ENCODE results near the gene UGT1A8. TPM values are rescaled to one million over a fixed set of nuclear protein-coding genes. Genes with fewer than 3 reads are reported as not detected.
"Not testable (repeated sequence)": the region's sequence is repeated elsewhere in the genome, so short reads cannot be mapped to it uniquely, and the experiment has no call there.

UGT1A8 gene
- not detected in 2 replicates for total RNA-seq

GRCh38 chr2:233617476-233617875, at the start of gene UGT1A8:
Gene UGT1A8 (plus strand): TSS chr2:233617633. CDS start chr2:233617708, 75 bp downstream.
- DNase-seq; intact Hi-C loops (cut with micrococcal nuclease); H3K36me3 Mint-ChIP-seq (ENCODE audit: low read depth); H3K4me3 Mint-ChIP-seq; H3K27ac Mint-ChIP-seq; H3K4me1 Mint-ChIP-seq: not testable (repeated sequence)
- Mint-ChIP-seq H3K9me3 (peaks cover 25% of the 10 kb centered on the region), H3K27me3 (peaks cover 17% of the 10 kb centered on the region)

DNA sequence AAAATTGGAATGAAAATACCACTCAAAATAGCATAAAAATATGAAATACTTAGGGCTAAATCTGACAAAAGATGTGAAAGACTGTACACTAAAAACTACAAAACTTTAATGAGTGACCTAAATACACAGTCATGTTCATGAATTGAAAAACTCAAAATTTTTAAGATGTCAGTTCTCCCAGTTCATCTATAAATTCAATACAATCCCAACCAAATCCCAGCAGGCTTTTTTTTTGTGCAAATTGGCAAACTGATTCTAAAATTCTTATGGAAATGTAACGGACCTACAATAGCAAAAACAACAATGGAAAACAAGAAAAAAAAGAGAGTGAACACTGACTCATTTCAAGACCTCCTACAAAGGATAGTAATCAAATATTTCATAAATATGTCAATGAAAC, 46.4 kb upstream of the UGT1A8 start:
- H3K27me3 Mint-ChIP-seq: peaks cover 41% of the 10 kb centered on the region
- intact Hi-C loops (cut with micrococcal nuclease): no loop called here
- H3K27ac Mint-ChIP-seq: no peak overlapping the region

GRCh38 chr2:233571462-233571861, 46.0 kb upstream of the UGT1A8 start:
- peaks cover 41% of the 10 kb centered on the region for H3K27me3 Mint-ChIP-seq
- H3K4me3 Mint-ChIP-seq: no peak overlapping the region
- H3K9me3 Mint-ChIP-seq: no peaks in the 10 kb centered on the region
- no peak for DNase-seq
- H3K27ac Mint-ChIP-seq: no peak overlapping the region
- H3K4me1 Mint-ChIP-seq: peaks cover 2% of the 10 kb centered on the region
- H3K36me3 Mint-ChIP-seq (ENCODE audit: low read depth): no peaks in the 10 kb centered on the region
- intact Hi-C loops (cut with micrococcal nuclease): no loop called here

More for the DNA sequence above, 46.4 kb upstream of the UGT1A8 start:
- DNase-seq: no peak
- Mint-ChIP-seq H3K4me1 (peaks cover 2% of the 10 kb centered on the region), H3K4me3 (no peak overlapping the region), H3K9me3 (no peaks in the 10 kb centered on the region), H3K36me3 (ENCODE audit: low read depth) (no peaks in the 10 kb centered on the region)

DNA sequence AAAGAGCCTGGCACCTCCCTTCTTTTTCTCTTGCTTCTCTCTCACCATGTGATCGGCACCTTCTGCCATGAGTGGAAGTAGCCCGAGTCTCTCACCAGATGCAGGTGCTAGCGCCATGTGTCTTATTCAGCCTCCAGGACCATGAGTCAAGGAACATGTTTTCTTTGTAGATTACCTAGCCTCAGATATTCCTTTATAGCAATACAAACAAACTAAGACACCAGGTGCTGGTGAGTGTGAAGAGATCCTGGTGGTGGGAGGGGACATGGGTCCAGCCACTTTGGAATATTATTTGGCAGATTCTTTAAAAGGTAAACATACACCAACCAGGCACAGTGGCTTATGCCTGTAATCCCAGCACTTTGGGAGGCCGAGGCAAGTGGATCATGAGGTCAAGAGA, 45.0 kb upstream of the UGT1A8 start:
- DNase-seq: peak; percentile 33
- Mint-ChIP-seq H3K27ac (no peak overlapping the region), H3K27me3 (peaks cover 48% of the 10 kb centered on the region), H3K36me3 (ENCODE audit: low read depth) (no peaks in the 10 kb centered on the region), H3K4me1 (peaks cover 2% of the 10 kb centered on the region), H3K9me3 (peaks cover 5% of the 10 kb centered on the region), H3K4me3 (no peak overlapping the region)
- intact Hi-C loops (cut with micrococcal nuclease): no loop called here

DNA sequence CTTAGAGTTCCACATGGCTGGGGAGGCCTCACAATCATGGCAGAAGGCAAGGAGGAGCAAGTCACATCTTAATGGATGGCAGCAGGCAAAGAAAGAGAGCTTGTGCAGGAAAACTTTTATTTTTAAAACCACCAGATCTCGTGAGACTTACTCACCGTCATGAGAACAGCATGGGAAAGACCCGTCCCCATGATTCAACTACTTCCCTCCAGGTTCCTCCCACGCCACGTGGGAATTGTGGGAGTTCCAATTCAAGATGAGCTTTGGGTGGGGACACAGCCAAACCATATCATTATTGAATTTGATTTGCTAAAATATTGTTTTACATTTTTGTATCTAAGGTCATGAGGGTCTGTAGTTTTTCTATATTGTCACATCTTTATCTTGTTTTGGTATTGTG, 40.1 kb upstream of the UGT1A8 start:
- H3K36me3 Mint-ChIP-seq (ENCODE audit: low read depth); H3K4me3 Mint-ChIP-seq; intact Hi-C loops (cut with micrococcal nuclease); H3K27ac Mint-ChIP-seq; H3K4me1 Mint-ChIP-seq; H3K9me3 Mint-ChIP-seq: not testable (repeated sequence)
- H3K27me3 Mint-ChIP-seq: peaks cover 21% of the 10 kb centered on the region
- peak; percentile 36 for DNase-seq

- intact Hi-C loops (cut with micrococcal nuclease); H3K9me3 Mint-ChIP-seq; H3K27ac Mint-ChIP-seq; H3K4me3 Mint-ChIP-seq; H3K36me3 Mint-ChIP-seq (ENCODE audit: low read depth); H3K4me1 Mint-ChIP-seq: not testable (repeated sequence)
- DNase-seq: peak; percentile 33
- peaks cover 18% of the 10 kb centered on the region for H3K27me3 Mint-ChIP-seq
These were observed 34.0 kb upstream of the UGT1A8 start for GRCh38 chr2:233583217-233583965.

GRCh38 chr2:233584210-233584609, 33.2 kb upstream of the UGT1A8 start:
- peaks cover 21% of the 10 kb centered on the region for H3K27me3 Mint-ChIP-seq
- no peak overlapping the region for H3K4me3 Mint-ChIP-seq
- no peaks in the 10 kb centered on the region for H3K4me1 Mint-ChIP-seq
- no peak for DNase-seq
- intact Hi-C loops (cut with micrococcal nuclease): no loop called here
- no peaks in the 10 kb centered on the region for H3K36me3 Mint-ChIP-seq (ENCODE audit: low read depth)
- no peak overlapping the region for H3K27ac Mint-ChIP-seq
- peaks cover 6% of the 10 kb centered on the region for H3K9me3 Mint-ChIP-seq

- intact Hi-C loops (cut with micrococcal nuclease): no loop called here
- Mint-ChIP-seq H3K4me1 (no peaks in the 10 kb centered on the region), H3K4me3 (no peak overlapping the region), H3K9me3 (peaks cover 6% of the 10 kb centered on the region), H3K27me3 (peaks cover 24% of the 10 kb centered on the region), H3K36me3 (ENCODE audit: low read depth) (no peaks in the 10 kb centered on the region), H3K27ac (no peak overlapping the region)
- no peak for DNase-seq
These were observed 29.0 kb upstream of the UGT1A8 start for GRCh38 chr2:233588400-233588799.

DNA sequence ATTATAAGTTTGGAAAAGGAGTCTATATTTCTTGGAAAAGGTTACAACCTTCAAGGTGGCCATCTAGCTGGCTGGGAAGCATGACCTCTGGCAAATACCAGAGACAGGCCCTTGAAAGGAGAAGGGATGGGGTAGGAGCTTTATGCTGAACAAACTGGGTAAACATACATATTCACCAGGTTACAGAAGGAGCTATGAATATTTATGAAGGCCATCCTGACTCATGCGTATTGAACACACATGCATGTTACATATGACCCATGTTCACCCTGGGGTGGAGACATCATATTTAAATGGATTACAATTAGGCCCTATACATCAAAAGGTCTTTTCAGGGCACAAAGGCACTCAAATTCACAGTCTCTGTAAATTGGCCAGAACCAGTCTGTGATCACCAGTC, 24.7 kb upstream of the UGT1A8 start:
- H3K4me3 Mint-ChIP-seq; H3K36me3 Mint-ChIP-seq (ENCODE audit: low read depth); intact Hi-C loops (cut with micrococcal nuclease); H3K4me1 Mint-ChIP-seq; H3K9me3 Mint-ChIP-seq; H3K27me3 Mint-ChIP-seq; H3K27ac Mint-ChIP-seq; DNase-seq: not testable (repeated sequence)

- H3K27ac Mint-ChIP-seq: no peak overlapping the region
- H3K36me3 Mint-ChIP-seq (ENCODE audit: low read depth): no peaks in the 10 kb centered on the region
- DNase-seq: no peak
- peaks cover 9% of the 10 kb centered on the region for H3K27me3 Mint-ChIP-seq
- H3K4me3 Mint-ChIP-seq: no peak overlapping the region
- no peaks in the 10 kb centered on the region for H3K4me1 Mint-ChIP-seq
- intact Hi-C loops (cut with micrococcal nuclease): no loop called here
- no peaks in the 10 kb centered on the region for H3K9me3 Mint-ChIP-seq
These were observed 24.2 kb upstream of the UGT1A8 start for GRCh38 chr2:233593201-233593600.

GRCh38 chr2:233597522-233597921, 19.9 kb upstream of the UGT1A8 start:
- DNase-seq: no peak
- no peak overlapping the region for H3K27ac Mint-ChIP-seq

GRCh38 chr2:233598952-233599351, 18.5 kb upstream of the UGT1A8 start:
- H3K36me3 Mint-ChIP-seq (ENCODE audit: low read depth): no peaks in the 10 kb centered on the region

More at GRCh38 chr2:233597522-233597921, 19.9 kb upstream of the UGT1A8 start:
- no peak overlapping the region for H3K4me3 Mint-ChIP-seq
- intact Hi-C loops (cut with micrococcal nuclease): no loop called here
- H3K27me3 Mint-ChIP-seq: peaks cover 16% of the 10 kb centered on the region
- H3K9me3 Mint-ChIP-seq: no peaks in the 10 kb centered on the region
- H3K4me1 Mint-ChIP-seq: no peaks in the 10 kb centered on the region
- no peaks in the 10 kb centered on the region for H3K36me3 Mint-ChIP-seq (ENCODE audit: low read depth)

DNA sequence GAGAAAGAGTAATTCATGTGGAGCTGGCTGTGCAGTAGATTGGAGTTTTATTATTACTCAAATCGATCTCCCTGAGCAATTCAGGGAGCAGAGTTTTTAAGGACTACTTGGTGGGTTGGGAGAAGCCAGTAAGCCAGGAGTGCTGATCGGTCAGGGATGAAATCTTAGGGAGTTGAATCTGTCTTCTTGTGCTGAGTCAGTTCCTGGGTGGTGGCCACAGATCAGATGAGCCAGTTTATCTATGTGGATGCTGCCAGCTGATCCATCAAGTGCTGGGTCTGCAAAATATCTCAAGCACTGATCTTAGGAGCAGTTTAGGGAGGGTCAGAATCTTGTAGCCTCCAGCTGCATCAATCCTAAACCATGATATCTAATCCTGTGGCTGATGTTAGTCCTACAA, 17.0 kb upstream of the UGT1A8 start:
- Mint-ChIP-seq H3K27ac (no peak overlapping the region), H3K36me3 (ENCODE audit: low read depth) (no peaks in the 10 kb centered on the region), H3K9me3 (no peaks in the 10 kb centered on the region), H3K4me3 (no peak overlapping the region), H3K27me3 (peaks cover 14% of the 10 kb centered on the region), H3K4me1 (no peaks in the 10 kb centered on the region)
- DNase-seq: peak; percentile 34
- intact Hi-C loops (cut with micrococcal nuclease): no loop called here

More at GRCh38 chr2:233598952-233599351, 18.5 kb upstream of the UGT1A8 start:
- intact Hi-C loops (cut with micrococcal nuclease): no loop called here
- Mint-ChIP-seq H3K4me1 (no peaks in the 10 kb centered on the region), H3K27me3 (peaks cover 14% of the 10 kb centered on the region), H3K9me3 (no peaks in the 10 kb centered on the region), H3K4me3 (no peak overlapping the region), H3K27ac (no peak overlapping the region)
- DNase-seq: no peak

DNA sequence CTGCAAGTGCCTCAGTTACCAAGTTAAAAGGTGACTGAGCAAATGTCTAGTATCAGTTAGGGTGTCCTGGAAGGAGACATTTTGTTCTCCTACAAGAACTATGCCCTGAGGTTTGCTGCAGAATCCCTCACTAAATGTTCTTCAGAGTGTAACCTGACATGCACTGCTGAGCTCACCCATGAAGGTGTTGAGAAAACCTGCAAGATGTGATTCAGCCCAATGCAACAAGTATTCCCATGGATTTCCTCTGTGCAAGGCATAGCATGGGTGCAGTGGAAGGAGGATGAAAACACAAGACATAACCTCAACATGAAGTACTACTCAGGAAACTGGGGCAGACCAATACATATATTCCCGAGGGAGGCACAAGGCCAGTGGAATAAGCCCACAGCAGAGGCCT, 15.4 kb upstream of the UGT1A8 start:
- DNase-seq: peak; percentile 35
- intact Hi-C loops (cut with micrococcal nuclease): no loop called here
- no peak overlapping the region for H3K27ac Mint-ChIP-seq
- no peaks in the 10 kb centered on the region for H3K4me1 Mint-ChIP-seq
- no peaks in the 10 kb centered on the region for H3K9me3 Mint-ChIP-seq
- H3K36me3 Mint-ChIP-seq (ENCODE audit: low read depth): no peaks in the 10 kb centered on the region
- no peak overlapping the region for H3K4me3 Mint-ChIP-seq
- peaks cover 14% of the 10 kb centered on the region for H3K27me3 Mint-ChIP-seq

GRCh38 chr2:233603520-233603919, 13.9 kb upstream of the UGT1A8 start:
- intact Hi-C loops (cut with micrococcal nuclease): no loop called here
- DNase-seq: no peak
- peaks cover 15% of the 10 kb centered on the region for H3K27me3 Mint-ChIP-seq
- H3K36me3 Mint-ChIP-seq (ENCODE audit: low read depth): no peaks in the 10 kb centered on the region
- no peak overlapping the region for H3K4me3 Mint-ChIP-seq
- no peak overlapping the region for H3K27ac Mint-ChIP-seq
- H3K4me1 Mint-ChIP-seq: no peaks in the 10 kb centered on the region
- no peaks in the 10 kb centered on the region for H3K9me3 Mint-ChIP-seq
